Measurements from ENCODE around the gene ENTPD8. TPM values are rescaled to one million over a fixed set of nuclear protein-coding genes. Genes with fewer than 3 reads are reported as not detected.
A peak's percentile ranks its signal among the peaks of the same experiment; 100 is the strongest.

ENTPD8 gene
- total RNA-seq, 1 donor from 2014 or later, result 0.21 TPM

DNA sequence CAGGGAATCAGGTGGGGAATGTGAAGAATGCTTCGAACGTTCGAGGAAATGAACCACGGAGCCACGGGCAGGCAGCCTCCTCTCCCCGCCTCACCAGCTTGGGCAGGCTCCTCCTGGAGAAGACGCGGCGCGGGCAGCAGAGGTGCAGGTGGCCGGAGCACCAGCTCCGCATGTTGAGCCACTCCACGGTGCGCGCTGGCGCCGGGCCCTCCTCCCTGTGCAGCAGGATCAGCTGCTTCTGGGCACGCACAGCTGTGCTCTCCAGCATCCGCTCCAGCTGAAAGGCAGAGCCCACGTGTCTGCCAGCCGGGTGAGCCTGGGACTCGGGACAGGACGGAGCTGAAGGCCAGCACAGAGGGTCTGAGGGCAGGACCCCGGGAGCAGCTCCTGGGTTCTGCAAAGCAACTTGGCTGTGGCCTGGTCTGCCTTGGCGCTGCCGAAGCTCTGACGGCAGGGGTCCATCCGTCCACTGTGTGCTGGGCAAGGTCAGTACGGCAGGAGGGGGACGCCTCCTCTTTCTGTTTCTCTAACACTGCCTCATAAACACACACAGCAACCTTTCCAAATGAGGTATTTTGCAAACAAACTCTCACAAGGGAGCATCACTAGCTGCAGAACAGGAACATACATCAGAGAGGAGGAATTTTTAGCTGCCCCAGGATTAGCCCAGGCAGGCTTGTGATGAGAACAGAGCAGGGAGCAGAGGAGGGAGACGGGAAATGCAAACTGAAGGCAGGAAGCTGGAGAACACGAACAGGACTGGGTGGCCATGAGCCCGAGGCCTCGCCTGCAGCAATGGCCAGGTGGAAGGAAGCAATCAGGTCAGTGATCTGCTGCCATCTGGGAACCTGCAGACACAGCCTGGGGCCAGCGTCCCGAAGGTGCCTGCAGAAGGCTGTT is 38.1 kb upstream of the ENTPD8 start:
- Mint-ChIP-seq H3K36me3 (ENCODE audit: low read depth, unreplicated experiment) (peaks cover 13% of the 10 kb centered on the region), H3K27me3 (ENCODE audit: unreplicated experiment) (peaks cover 7% of the 10 kb centered on the region), H3K4me3 (ENCODE audit: unreplicated experiment) (peak overlapping the region; percentile 87), H3K27ac (ENCODE audit: unreplicated experiment) (peak overlapping the region; percentile 93), H3K9me3 (ENCODE audit: unreplicated experiment) (peaks cover 4% of the 10 kb centered on the region), H3K4me1 (ENCODE audit: unreplicated experiment) (peaks cover 6% of the 10 kb centered on the region)
- no peak for DNase-seq (ENCODE audit: low spot score)
- TF ChIP-seq, protein P1, sequence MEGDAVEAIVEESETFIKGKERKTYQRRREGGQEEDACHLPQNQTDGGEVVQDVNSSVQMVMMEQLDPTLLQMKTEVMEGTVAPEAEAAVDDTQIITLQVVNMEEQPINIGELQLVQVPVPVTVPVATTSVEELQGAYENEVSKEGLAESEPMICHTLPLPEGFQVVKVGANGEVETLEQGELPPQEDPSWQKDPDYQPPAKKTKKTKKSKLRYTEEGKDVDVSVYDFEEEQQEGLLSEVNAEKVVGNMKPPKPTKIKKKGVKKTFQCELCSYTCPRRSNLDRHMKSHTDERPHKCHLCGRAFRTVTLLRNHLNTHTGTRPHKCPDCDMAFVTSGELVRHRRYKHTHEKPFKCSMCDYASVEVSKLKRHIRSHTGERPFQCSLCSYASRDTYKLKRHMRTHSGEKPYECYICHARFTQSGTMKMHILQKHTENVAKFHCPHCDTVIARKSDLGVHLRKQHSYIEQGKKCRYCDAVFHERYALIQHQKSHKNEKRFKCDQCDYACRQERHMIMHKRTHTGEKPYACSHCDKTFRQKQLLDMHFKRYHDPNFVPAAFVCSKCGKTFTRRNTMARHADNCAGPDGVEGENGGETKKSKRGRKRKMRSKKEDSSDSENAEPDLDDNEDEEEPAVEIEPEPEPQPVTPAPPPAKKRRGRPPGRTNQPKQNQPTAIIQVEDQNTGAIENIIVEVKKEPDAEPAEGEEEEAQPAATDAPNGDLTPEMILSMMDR (IDR thresholded peaks at IDR 0.05; ENCODE audit: unreplicated experiment), result no peak

GRCh38 chr9:137478613-137478961 is 37.4 kb upstream of the ENTPD8 start:
- no peak for DNase-seq (ENCODE audit: low spot score)
- H3K9me3 Mint-ChIP-seq (ENCODE audit: unreplicated experiment), result peaks cover 4% of the 10 kb centered on the region
- peaks cover 6% of the 10 kb centered on the region for H3K4me1 Mint-ChIP-seq (ENCODE audit: unreplicated experiment)
- H3K27me3 Mint-ChIP-seq (ENCODE audit: unreplicated experiment), result peaks cover 7% of the 10 kb centered on the region
- no peak overlapping the region for H3K4me3 Mint-ChIP-seq (ENCODE audit: unreplicated experiment)
- peaks cover 15% of the 10 kb centered on the region for H3K36me3 Mint-ChIP-seq (ENCODE audit: low read depth, unreplicated experiment)
- no peak overlapping the region for H3K27ac Mint-ChIP-seq (ENCODE audit: unreplicated experiment)
- TF ChIP-seq, protein P1 (IDR thresholded peaks at IDR 0.05; ENCODE audit: unreplicated experiment), result no peak

DNA sequence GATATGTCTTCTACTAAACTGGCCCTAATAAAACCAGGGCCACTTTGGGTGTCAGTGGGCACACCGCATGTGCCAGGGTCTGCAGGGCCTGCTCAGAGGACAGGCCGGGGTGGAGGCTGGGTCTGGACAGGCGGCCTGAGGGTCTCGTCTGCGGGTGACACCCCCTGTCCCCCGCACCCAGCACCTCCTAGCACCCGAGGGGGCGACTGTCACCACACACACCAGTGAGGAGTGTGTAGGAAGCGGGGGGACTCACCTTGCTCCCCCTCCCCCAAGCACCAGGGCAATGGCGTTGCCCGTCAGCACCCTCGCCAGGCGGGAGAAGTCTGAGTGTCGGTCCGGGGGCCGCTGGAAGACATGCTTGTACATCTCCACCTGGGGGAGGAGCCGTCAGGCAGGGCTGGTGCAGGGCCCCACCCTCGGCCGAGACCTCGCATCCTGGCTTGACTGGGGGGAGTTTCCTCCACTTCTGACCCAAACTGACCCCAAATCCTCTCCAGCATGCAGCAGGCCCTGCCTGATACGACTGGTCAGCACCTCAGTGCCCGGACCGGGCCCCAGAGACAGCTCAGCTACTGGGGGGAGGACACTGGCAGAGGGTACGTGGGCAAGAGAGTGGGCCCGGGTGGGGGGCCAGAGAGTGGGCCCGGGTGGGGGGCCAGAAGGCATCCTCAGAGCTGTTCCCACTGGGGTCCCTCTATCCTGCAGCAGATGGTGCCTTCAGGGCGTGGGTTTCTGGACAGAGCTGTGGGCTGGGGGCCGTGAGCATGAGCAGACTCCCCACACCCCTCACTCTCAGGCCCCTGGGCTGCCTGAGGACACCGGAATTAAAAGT is 36.8 kb upstream of the ENTPD8 start:
- peaks cover 4% of the 10 kb centered on the region for H3K9me3 Mint-ChIP-seq (ENCODE audit: unreplicated experiment)
- TF ChIP-seq, protein P1 (IDR thresholded peaks at IDR 0.05; ENCODE audit: unreplicated experiment), result no peak
- H3K27me3 Mint-ChIP-seq (ENCODE audit: unreplicated experiment), result peaks cover 7% of the 10 kb centered on the region
- no peak for DNase-seq (ENCODE audit: low spot score)
- H3K36me3 Mint-ChIP-seq (ENCODE audit: low read depth, unreplicated experiment), result peaks cover 20% of the 10 kb centered on the region
- peaks cover 6% of the 10 kb centered on the region for H3K4me1 Mint-ChIP-seq (ENCODE audit: unreplicated experiment)
- H3K27ac Mint-ChIP-seq (ENCODE audit: unreplicated experiment), result no peak overlapping the region
- H3K4me3 Mint-ChIP-seq (ENCODE audit: unreplicated experiment), result no peak overlapping the region

- DNase-seq (ENCODE audit: low spot score), result no peak
- Mint-ChIP-seq H3K4me3 (ENCODE audit: unreplicated experiment) (no peak overlapping the region), H3K9me3 (ENCODE audit: unreplicated experiment) (peaks cover 4% of the 10 kb centered on the region), H3K4me1 (ENCODE audit: unreplicated experiment) (peaks cover 6% of the 10 kb centered on the region), H3K27ac (ENCODE audit: unreplicated experiment) (no peak overlapping the region), H3K36me3 (ENCODE audit: low read depth, unreplicated experiment) (peaks cover 22% of the 10 kb centered on the region), H3K27me3 (ENCODE audit: unreplicated experiment) (peaks cover 7% of the 10 kb centered on the region)
- TF ChIP-seq, protein P1 (IDR thresholded peaks at IDR 0.05; ENCODE audit: unreplicated experiment), result no peak
Measured at GRCh38 chr9:137476856-137477255, 35.7 kb upstream of the ENTPD8 start.
